GM21786 (cell line): Measurements from ENCODE around the gene C22orf39.

Source experiments
- ATAC-seq: cut with Tn5 transposase; IDR thresholded peaks from one replicate; pipeline ENCODE4 v1.9.1; 2021; ENCODE audit not compliant: unreplicated experiment

Gene C22orf39

GRCh38 chr22:19477321-19478044, 30.0 kb upstream of the C22orf39 start:
- no peak for ATAC-seq

GRCh38 chr22:19476023-19476422, 28.5 kb upstream of the C22orf39 start:
- no peak for ATAC-seq

GRCh38 chr22:19473578-19473977, 26.1 kb upstream of the C22orf39 start:
- no peak for ATAC-seq

DNA sequence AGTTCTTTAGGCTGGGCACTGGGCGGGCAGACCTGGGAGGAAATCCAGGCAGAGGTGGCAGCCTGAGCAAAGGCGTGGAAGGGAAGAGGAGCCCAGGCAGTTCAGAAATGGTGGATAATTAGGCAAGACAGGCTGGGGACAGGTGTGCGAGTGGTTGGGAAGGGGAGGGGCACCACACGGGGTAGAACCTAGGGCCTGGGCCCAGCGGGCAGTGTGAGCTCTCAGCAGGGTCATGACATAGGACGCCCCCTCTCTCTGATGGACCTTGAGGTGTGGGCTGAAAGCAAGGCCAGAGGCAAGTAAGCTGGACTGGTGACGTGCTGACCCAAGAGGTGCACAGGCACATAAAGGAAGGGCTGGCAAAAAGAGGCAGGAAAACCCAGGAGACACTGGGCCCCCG, 24.7 kb upstream of the C22orf39 start:
- ATAC-seq = no peak

DNA sequence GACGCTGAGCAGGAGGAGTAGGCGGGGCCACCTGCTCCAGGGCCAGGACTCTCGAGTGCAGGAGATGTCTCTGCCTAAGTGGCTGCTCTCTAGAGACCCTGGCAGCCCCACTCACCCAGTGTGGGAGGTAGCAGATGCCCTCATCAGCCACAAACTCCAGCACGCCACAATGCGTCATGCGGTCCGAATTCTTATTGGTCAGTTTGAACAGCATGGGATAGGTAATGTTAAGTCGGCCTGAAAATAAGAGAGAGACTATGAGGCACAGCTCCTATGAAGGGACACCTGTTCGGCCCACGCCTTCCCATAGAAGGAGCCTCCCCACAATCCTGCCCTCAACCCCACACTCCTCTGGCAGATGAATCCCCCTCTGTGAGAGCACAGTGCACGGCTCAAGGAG, 24.1 kb upstream of the C22orf39 start:
- no peak for ATAC-seq

GRCh38 chr22:19470010-19470409, 22.5 kb upstream of the C22orf39 start:
- ATAC-seq = no peak

- ATAC-seq = no peak
These were observed 21.9 kb upstream of the C22orf39 start for GRCh38 chr22:19469421-19469820.

DNA sequence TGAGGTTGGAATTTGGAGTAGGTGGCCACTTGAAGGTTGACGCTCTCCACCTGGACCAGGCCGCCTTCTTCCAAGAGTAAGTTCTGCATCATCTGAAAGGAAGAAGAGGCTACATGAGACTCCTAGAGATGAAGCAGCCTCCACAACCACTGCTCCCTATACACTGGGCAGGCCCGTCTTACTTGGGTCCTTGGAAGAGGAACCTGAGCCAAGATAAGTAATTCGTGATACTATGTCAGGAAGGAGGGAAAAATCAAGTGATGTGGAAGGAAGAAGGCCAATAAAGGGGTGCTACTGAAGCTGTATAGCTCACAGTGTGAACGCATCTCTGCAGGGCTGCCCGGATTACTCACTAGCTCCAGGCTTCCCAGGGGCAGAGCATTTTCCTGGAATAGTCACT, 20.4 kb upstream of the C22orf39 start:
- no peak for ATAC-seq

GRCh38 chr22:19466848-19467752, 19.6 kb upstream of the C22orf39 start:
- no peak for ATAC-seq

GRCh38 chr22:19466126-19466716, 18.7 kb upstream of the C22orf39 start:
- ATAC-seq = no peak

DNA sequence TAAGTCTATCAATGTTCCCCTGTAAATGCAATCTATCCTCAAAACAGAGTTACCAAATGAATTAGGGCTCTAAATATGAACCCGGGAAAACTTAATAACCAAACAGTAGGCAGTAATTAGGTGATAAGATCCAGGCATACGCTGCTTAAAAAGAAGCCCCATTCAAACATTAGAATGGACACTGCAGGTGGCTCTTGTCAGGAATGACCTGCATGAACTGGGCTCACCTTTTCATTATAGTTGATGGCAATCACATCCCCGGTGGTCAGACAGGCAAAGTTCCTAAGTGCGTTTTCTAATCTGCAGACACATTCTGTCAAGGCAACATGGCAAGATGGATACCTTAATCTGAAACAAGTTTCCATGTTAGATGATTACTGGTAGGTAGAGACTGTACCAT, 17.5 kb upstream of the C22orf39 start:
- ATAC-seq = no peak

- ATAC-seq = no peak
These were observed 17.0 kb upstream of the C22orf39 start for GRCh38 chr22:19464546-19464945.

DNA sequence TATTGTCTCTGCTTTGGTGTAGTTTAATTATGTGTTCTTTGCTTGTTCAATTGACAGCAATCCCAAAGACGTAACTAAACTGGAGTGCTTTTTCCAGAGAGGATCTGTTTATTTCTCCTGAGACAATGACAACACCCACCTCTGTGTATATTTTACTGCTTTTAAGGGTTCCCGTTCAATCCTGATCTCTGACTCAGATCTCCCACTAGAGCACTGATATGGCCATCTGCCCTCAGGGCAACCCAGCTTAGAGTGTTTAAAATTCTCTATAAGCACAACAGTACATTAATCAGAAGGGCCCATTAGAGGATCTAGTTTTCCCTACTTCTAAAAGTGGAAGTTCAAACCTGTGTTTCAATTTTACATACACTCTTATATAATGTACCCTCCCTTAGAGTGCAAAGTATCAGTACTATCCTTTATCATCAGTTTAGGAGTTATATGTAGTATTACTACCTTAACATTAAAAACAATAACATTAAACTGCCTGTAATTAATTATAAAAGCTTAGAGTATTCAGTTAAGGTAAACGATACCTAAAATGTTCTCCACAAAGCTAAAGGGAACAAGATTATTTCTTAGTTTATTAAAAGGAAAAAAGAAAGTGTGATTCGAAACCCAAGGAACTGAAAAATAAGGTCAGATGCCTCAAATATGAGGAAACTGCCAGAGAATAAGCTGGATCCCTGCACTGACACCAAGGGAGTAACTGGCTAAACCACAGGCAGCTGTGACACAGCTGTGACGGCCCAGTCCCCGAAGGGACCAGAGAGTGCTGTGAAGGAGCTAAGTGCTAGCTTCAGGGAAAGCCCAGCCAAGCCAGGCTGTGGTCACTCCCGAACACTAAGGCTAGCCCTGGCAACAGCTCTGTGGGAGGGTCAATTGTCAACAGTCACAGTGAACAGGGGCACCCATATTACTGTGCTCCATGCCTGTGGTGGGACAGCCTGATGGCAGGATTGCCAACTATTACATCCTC, 16.3 kb upstream of the C22orf39 start:
- ATAC-seq = no peak

GRCh38 chr22:19463008-19463407, 15.5 kb upstream of the C22orf39 start:
- no peak for ATAC-seq

DNA sequence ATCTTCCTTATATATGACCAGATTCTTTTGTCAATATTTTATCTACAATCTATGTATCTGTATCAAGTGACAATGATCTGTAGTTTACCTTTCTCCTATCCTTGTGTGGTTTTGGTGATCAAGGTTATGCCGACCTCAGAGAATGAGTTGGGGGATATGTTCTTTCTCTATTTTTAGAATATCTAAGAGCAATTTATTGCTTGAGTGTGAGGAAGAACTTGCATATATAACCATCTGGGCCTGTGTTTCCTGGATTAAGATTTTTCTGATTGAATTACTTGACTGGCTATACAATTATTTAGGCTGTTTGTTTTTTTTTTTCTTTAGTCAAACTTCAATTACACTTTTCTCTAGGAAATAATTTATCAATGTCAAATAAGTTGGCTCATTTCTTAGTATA, 14.0 kb upstream of the C22orf39 start:
- no peak for ATAC-seq

DNA sequence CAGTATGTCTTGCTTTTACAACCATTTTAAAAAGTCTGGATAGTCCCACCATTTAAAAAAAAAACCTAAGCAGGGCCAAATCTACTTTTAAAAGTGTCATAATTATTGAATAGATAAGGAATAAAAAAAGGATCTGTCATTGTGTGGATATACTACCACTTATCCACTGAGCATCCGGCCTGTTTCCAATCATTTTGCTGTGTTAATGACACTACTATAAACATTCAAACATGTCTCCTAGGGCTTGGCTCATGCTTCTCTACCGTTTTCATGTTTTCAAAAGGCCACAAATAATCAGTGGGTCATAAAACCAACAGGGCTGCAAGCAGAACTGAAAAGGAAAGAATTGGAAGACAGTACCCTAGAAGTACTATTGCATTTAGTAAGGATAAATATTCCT, 12.5 kb upstream of the C22orf39 start:
- no peak for ATAC-seq

GRCh38 chr22:19457828-19458428, 10.4 kb upstream of the C22orf39 start:
- ATAC-seq = no peak

DNA sequence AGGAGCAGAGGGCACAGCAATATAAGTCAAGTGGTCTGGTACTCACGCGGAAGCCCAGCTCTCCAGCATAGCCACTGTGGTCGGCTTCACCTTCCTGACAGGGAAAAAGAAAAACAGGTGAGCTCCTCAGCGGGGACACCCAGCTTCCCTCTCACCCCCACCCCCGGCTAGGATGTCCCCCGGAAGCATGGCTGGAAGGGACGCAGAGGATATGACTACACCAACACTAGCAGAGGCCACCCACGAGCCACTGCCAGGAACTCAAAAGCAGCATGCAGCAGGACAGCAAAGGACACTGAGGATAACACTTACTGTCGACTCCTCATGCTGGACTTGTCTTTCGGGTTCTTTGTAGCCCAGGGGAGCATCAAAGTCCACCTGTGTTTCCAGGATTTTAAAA, 9.0 kb upstream of the C22orf39 start:
- no peak for ATAC-seq

GRCh38 chr22:19455585-19456370, 8.3 kb upstream of the C22orf39 start:
- no peak for ATAC-seq

DNA sequence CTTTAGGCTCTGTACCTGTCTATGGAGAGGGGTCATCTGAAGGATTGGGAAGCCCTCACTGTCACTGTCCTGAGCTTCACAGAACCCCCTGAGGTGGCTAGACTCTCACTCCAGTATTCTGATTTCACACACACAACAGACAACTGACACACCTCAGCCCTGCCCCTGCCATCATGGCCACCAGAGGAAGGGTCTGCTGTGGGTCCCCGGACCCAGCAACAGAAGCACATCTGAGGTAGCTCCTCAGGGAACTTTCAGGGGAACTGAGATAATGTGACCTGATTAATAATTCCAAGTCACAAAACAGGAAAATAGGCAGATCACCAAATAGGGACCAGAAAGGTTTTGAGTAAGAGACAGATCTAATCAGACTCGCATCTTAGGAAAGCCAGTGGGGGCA, 7.5 kb upstream of the C22orf39 start:
- ATAC-seq = no peak
